HG03045 (cell line): Measurements from ENCODE around the gene TRAIP.
"Not testable (repeated sequence)": the region's sequence is repeated elsewhere in the genome, so short reads cannot be mapped to it uniquely, and the experiment has no call there.

Source experiments
- ATAC-seq: cut with Tn5 transposase; IDR thresholded peaks from one replicate; pipeline ENCODE4 v1.9.1; 2021; ENCODE audit warnings: mild to moderate bottlenecking, moderate library complexity; ENCODE audit not compliant: unreplicated experiment

The TRAIP gene

DNA sequence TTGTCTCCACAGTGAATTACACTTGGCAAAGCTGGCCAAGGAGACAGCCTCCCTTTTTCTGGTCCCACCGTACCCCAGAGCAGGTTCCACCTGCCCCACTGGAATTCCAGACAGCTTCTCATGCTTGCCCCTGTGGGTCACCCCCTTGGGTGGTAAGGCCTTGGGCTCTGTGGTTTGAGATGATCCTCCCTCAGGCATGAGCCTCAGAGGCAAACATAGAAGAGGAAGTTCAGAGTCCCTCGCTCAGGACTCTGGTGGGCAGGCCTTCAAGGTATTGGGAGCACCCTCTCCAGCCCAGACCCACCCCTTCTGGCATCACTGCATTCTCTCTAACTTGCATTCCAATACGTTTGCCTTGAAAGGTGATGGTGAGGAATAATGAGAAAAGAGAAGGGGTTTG, 25.0 kb downstream of the TRAIP start:
- no peak for ATAC-seq

DNA sequence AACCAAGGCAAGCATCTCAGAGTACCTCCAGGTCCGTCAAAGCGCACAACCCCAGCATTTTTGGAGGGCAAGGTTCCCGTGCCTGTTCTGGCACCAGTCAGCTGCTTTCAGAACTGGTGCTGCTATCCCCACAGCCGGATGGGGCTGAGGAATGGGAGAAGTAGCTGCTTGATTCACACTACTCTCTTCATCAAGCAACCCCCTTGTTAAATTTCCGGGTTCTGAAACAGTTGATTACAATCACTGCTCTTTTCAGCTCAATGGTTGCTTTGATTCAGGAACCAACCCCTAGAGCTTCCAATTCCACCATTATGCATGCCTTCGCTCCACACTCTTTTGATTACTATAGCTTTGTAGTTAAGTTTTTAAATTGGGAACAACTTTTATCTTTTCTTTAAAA, 30.3 kb downstream of the TRAIP start:
- ATAC-seq, result no peak

GRCh38 chr3:49823131-49823530, 33.2 kb downstream of the TRAIP start:
- ATAC-seq, result not testable (repeated sequence)

DNA sequence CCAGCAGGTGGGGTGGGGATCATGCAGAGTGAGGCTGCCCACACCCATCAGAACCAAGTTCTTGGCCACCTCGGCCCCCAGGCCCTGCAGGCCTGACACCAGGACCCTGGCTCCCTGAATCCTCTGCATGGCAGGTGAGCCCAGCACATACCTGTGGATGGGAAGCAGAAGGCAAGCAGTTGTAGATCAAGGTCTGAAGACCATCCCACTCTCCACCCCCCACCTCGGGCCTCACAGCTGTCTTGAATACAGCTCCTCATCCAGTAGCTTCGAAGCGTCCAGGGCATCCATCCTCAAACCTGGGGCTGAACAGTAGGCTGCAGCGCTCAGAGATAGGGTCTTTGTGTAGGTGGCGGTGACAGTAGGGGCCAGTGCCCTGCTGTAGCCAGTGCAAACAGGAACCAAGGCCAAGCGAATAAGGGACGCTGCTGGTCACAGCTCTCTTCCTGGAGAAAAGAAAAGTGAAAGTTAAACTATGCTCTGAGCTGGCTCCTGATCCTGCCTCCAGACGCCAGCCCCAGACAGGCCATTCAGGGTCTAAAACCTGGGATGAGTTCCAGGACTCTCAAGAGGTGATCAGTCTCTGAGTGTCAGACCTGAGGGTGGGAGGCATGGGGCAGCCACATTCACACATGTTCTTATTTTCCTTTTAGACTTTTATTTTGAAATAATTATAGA, 42.7 kb downstream of the TRAIP start, which contains the start of gene UBA7:
UBA7 (minus strand) TSS at position 457 of the 678 bp plus-strand sequence; CDS start at position 291, 166 bp downstream.
- no peak for ATAC-seq

DNA sequence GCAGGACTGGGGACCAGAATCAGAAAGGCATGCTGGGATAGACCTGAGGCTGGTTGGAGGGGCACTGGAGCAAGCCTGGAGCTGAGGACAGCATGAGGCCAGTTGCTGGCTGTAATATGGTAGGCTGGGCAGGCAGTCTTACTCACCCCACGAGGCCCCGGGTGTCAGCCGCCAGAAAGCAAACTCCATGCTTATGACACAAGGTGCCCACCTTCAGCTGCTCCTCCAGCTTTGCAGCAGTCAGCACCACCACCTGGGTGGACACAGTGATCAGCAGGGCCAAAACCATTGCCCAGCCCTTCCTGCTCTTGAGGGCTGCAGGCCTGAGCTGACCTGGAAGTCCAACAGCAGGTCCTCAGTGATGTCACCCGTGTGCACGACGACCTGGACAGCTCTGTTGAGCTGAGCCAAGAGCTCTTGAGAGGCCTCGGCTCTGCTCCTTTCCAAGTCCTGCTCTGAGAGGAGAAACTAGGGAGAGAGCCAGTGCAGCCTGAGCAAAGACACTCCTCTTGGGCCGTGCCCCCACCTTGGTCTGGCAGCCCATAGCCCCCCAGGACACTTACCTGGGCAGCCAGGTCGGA, 43.4 kb downstream of the TRAIP start:
- no peak for ATAC-seq

DNA sequence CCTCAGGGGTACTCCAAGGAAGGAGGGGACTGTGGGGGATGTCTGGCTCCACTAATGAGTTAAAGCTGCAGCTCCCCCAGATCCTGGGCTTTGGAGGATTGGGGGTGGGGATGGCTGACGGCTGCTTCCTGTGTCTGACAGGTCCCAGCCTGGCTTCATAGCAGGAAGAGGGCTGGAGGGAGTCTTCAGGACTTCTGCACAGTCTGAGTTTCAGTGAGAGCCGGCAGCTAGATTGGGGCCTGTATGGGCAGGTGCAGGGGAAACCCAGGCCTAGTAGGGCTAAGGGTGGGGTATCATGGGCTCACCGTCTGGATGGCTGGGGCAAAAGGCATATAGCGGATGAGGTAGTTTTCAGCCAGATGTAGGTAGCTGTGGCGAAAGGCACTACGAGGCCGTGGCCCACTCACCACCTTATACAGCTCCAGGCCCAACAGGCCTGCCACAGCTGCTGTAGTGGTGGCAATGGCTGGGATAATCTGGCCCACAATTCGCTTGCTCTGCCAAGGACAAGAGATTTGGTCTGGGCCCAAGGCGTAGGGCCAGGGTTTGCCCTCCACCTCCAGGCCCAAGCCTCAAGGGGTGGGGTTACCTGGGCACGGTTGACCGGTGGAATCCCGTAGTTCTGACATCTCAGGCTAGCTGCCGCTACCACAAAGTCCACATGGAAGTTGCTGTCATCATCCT, 48.8 kb downstream of the TRAIP start:
- ATAC-seq, result no peak

GRCh38 chr3:49806850-49807249, 49.5 kb downstream of the TRAIP start:
- ATAC-seq, result no peak

GRCh38 chr3:49805897-49806701, 50.3 kb downstream of the TRAIP start:
- no peak for ATAC-seq

GRCh38 chr3:49805367-49805782, 51.0 kb downstream of the TRAIP start:
- no peak for ATAC-seq

DNA sequence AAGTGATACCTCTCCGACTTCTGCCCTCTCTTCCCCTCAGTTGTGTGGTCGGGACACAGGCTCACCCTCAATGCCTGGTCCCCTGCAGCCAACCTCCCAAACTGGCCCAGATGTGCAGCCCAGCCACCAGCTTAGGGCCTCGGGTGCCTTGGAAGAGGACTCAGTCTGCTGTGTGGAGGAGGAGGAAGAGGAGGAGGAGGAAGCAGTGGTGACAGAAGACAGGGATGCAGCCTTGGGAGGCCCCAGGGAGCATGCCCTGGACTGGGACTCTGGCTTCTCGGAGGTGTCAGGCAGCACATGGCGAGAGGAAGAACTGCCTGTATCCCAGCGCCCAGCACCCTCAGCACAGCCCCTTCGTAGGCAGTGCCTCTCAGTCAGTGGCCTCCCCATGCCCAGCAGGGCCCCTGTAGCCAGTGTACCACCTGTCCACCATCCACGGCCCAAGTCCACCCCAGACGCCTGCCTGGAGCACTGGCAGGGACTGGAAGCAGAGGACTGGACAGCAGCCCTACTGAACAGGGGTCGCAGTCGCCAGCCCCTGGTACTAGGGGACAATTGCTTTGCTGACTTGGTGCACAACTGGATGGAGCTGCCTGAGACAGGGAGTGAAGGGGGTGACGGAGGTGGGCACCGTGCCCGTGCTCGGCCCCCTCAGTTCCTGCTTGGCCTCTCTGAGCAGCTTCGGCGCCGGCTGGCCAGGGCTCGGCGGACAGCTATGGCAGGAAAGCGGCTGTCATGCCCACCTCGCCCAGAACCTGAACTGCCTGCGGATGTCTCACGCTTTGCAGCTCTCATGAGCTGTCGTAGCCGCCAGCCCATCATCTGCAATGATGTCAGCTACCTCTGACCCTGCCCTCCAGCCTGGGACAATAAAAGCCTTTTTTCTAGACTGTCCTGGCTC, 52.0 kb downstream of the TRAIP start:
- ATAC-seq, result no peak

DNA sequence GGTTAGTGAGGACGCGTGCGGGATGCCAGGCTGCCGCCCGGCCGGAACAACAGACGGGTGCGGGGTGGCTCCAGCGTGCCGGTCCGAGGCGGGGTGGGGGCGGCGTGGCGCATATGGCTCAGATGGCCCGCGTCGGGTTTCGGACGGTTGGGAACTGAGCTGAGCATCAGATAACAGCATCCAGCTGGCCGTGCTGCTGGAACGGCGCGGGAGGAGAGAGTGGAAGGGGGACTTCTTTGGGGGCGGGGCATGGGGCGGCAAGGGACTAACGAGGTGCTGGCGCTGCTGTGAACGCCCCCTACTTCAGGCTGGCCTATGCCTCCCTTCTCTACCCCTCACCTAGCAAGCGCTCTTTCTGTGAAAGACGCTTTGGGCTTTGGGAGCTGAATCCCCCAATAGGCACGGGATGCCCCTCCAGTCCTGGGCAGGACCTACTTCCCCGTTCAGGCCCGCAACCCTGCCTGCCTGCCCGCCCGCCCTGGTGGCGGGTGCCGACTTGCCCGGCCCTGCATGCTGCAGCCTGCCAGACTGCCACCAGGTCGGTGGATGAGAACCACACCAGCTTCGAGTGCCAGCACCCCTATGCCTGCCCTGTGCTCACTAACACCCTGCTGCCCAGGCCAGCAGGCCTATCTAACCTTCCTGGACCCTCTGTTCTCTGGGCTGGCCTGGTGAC, 52.8 kb downstream of the TRAIP start:
- ATAC-seq, result peak; percentile 22

DNA sequence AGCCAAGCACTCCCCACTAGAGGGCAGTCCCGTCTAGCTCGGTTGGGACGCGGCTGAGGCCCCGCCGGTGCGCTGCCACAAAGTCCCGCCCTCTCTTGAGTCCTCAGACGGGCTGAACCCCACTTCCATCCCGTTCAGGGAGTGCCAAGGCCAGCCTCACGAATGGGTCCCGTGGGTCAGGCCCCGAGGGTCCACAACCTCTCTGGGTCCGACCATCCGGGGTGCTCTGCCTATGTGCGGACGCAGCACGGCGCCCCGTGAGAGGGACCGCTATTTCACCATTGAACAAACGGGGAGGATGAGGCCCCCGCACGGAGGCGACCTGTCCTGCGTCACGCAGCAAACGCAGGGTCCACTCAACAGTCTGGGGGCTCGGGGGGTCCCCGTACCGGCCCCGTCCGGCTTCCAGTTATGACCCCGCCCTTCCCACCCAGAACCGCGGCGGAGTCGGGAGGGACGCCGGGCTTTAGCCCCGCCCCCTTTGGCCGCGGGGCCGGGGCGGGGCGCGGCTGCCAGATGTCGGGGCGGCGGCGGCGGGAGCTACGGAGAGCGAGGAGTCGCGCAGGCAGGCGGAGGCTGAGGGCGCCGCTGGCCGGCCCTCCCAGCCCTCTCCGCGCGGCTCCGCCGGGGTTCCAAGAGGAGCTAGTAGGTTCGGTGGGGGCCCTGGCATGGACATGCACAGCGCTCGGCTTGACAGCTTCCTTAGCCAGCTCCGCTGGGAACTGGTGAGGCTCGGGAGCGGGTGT, 53.5 kb downstream of the TRAIP start, which contains the start of gene INKA1:
INKA1 (plus strand) TSS at position 543 of the 746 bp plus-strand sequence; CDS start at position 675, 132 bp downstream.
- ATAC-seq, result peak; percentile 69

DNA sequence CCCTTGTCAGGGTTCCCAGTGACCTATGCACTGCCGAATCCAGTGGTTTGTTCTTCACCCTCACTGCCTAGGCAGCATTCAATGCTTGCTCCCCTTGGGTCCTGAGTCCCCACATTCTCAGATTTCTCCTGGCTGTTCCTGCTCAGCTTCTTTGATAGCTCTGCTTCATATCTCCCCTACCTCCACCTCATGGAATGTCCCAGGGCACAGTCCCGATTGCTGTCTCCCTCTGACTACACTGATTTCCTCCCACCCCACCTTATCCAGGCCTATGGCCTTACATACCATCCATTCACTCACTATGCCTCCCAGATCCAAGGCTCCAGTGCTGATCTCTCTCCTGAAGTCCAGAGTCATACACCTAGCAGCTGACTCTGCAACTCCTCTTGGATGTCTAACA, 55.2 kb downstream of the TRAIP start:
- no peak for ATAC-seq

DNA sequence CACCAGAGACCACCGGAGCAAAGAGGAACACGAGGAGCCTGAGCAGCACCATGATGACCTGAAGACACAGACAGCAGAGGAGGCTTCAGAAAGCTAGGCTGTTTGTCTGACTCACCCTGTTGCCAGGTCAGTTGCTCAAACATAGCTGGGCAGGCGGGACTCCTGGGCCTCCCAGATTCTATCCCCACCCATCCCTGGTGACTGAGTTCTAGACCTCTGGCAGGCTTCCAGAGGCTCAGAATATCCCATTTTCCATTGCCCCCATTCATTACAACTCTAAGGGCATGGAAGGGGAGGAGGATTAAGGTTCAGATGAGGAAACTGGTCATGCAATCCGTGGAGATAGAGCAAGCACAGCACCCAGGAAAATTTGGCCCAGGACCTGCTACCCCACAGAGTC, 56.6 kb downstream of the TRAIP start, which contains the start of gene CDHR4:
CDHR4 (minus strand) TSS at position 113 of the 400 bp plus-strand sequence; CDS start at position 52, 61 bp downstream.
- ATAC-seq, result no peak

DNA sequence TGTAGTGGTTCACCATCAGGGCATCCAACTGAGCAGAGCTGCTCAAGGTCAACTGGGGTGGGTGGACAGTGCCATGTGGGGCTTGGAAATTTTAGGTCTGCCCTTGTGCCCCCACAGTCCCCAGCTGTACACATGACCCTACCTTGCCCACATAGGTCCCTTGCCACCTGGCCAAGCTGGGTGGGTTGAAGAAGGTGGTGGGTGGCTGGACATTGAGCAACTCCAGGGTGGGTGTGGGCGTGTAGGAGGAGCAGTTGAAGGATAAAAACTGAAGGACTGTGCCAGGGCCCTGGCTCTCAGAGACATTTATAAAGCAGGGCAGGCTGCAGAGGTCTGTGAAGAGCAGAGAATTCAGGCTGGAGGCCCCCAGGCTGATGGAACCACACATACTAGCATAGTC, 57.3 kb downstream of the TRAIP start:
- ATAC-seq, result no peak

- no peak for ATAC-seq
Observed at GRCh38 chr3:49794926-49795905, 61.1 kb downstream of the TRAIP start.

DNA sequence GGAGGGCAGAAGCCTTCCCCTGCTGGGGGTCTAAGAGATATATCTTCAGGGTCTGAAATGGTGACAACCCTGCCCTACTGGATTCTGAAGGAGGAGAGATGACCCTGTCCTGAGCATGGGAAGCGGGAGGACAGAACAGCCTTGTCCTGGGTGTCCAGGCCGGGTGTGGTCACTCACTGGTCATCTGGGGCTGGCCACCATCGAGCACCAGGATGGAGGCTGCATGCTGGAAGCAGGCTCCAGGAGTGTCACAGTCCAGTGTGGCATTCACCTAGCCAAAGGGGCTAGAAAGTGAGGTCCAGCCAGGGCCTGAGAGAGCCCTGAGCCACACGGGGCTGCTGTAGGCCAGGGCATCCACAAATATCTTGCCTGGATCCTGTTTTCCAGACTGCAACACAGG, 61.9 kb downstream of the TRAIP start:
- no peak for ATAC-seq
